ENCODE results near the gene TRIM29. TPM values are rescaled to one million over a fixed set of nuclear protein-coding genes. Genes with fewer than 3 reads are reported as not detected.

TRIM29 gene, protein sequence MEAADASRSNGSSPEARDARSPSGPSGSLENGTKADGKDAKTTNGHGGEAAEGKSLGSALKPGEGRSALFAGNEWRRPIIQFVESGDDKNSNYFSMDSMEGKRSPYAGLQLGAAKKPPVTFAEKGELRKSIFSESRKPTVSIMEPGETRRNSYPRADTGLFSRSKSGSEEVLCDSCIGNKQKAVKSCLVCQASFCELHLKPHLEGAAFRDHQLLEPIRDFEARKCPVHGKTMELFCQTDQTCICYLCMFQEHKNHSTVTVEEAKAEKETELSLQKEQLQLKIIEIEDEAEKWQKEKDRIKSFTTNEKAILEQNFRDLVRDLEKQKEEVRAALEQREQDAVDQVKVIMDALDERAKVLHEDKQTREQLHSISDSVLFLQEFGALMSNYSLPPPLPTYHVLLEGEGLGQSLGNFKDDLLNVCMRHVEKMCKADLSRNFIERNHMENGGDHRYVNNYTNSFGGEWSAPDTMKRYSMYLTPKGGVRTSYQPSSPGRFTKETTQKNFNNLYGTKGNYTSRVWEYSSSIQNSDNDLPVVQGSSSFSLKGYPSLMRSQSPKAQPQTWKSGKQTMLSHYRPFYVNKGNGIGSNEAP
- total RNA-seq, result 90.3 and 326 TPM in 2 replicates

DNA sequence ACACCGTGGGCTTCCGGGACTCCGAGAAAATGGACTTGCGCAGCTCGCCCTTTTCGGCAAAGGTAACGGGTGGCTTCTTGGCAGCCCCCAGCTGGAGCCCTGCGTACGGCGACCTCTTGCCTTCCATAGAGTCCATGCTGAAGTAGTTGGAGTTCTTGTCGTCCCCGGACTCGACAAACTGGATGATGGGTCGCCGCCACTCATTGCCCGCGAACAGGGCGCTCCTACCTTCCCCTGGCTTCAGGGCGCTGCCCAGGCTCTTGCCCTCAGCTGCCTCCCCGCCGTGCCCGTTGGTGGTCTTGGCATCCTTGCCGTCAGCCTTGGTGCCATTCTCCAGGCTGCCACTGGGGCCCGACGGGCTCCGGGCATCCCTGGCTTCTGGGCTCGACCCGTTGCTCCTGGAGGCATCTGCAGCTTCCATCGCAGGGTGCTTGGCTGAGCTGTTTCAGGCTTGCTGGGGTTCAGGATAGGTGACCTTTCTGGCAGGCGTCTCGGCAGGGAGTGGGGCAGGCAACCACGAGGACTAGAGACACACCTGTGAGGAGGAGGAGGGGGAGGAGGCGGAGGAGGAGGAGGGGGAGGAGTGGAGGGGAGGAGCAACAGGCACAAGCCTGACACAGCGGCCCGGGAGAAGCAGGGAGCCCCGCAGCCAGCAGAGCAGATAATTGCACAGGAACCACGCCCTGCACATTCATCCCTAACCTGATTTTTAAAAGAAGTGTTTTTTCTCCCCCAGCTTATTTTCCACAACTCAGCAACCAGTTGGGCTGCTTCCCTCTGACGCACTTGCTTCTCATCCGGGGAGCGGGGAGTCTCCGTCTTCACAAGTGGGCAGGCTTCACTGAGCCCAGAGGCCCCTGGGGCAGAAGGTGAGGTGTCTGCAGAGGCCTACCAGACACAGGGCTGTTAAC is at the start of gene TRIM29:
TRIM29 (minus strand) TSS at position 503 of the 911 bp plus-strand sequence; CDS start at position 421, 82 bp downstream.

Other genes with a start within 250 kb of the TRIM29 start
- gene OAF, start 72.9 kb upstream of the TRIM29 start, total RNA-seq, result 3.1 and 9.9 TPM in 2 replicates
- gene POU2F3, start 102.0 kb upstream of the TRIM29 start, total RNA-seq, result 0.22 and 0.39 TPM in 2 replicates
- 4.4 and 5.9 TPM in 2 replicates for gene TLCD5, start 187.2 kb upstream of the TRIM29 start, total RNA-seq
- 57.2 and 74.2 TPM in 2 replicates for gene ARHGEF12, start 198.3 kb upstream of the TRIM29 start, total RNA-seq

All from placental epithelial cell (primary cell).